T-helper 2 cell treated with Interferon-gamma antibody and Interleukin-4, amounts not matched to agents 100 ng/mL and 5 ng/mL, for 36 hours (primary cell): ENCODE data around the gene HDGFL3. TPM values are rescaled to one million over a fixed set of nuclear protein-coding genes. Genes with fewer than 3 reads are reported as not detected.

Experiments used
- total RNA-seq: library from RNA; stranded (reverse); gene quantifications from 2 replicates; pipeline ENCODE4 v1.2.3, GENCODE V29; 2022

The HDGFL3 gene
- total RNA-seq, 1 donor from 2014 or later, result 16.3 TPM

Other genes starting within 250 kb of the HDGFL3 start
- 22.2 and 22.8 TPM in 2 replicates for gene RAMAC, start 221.6 kb downstream of the HDGFL3 start, total RNA-seq
- 25.3 and 30.4 TPM in 2 replicates for gene C15orf40, start 196.2 kb downstream of the HDGFL3 start, total RNA-seq
- 54.3 and 55.8 TPM in 2 replicates for gene BTBD1, start 140.6 kb downstream of the HDGFL3 start, total RNA-seq
- gene TM6SF1, start 100.2 kb downstream of the HDGFL3 start, total RNA-seq, result 3.5 and 5.1 TPM in 2 replicates
- gene BNC1, start 76.8 kb upstream of the HDGFL3 start, total RNA-seq, result not detected in 2 replicates
- not detected in 2 replicates for gene SH3GL3, start 239.5 kb upstream of the HDGFL3 start, total RNA-seq